Naive thymus-derived CD4-positive, alpha-beta T cell (primary cell): ENCODE data around the gene EEF1G. TPM values are rescaled to one million over a fixed set of nuclear protein-coding genes. Genes with fewer than 3 reads are reported as not detected.
"Not testable (repeated sequence)": the region's sequence is repeated elsewhere in the genome, so short reads cannot be mapped to it uniquely, and the experiment has no call there.

Experiments used
- ATAC-seq: fragments of 150-1000 bp; cut with Tn5 transposase; 2 replicates; pipeline ENCODE4 v1.10.0; 2021; ENCODE audit warnings: mild to moderate bottlenecking, moderate library complexity
- CTCF ChIA-PET: fragments of 350-600 bp; sonication (Branson Sonifier 250); formaldehyde crosslinking; loops from one replicate; lab custom pipeline; 2021; ENCODE audit warnings: antibody characterized with exemption; lab: Charles Lee
- POLR2A ChIA-PET: fragments of 350-600 bp; sonication (Branson Sonifier 250); formaldehyde crosslinking; loops from one replicate; lab custom pipeline; 2021; ENCODE audit warnings: antibody characterized with exemption, inconsistent platforms; lab: Charles Lee
- DNase-seq, 9 donors: peaks; one replicate each; pipeline versions ENCODE4 v3.0.0 to v3.0.0-alpha.2; 2020 to 2022; ENCODE audit warnings: mixed read lengths in 1 of 9
- H3K27ac ChIP-seq: one replicate; pipeline ENCODE4 v1.7.0; 2013; ENCODE audit warnings: mild to moderate bottlenecking, low read depth, low read length, moderate library complexity
- H3K27me3 ChIP-seq, 2 donors: one replicate each; pipeline ENCODE4 v1.7.0; 2013; ENCODE audit warnings: low read length in 2 of 2, mild to moderate bottlenecking in 2 of 2, moderate library complexity in 2 of 2; ENCODE audit not compliant: control insufficient read depth in 2 of 2, insufficient read depth in 2 of 2
- H3K36me3 ChIP-seq, 3 experiments: 1 replicate in 2 of 3; 2 replicates in 1 of 3; pipeline ENCODE4 v1.7.0; 2013; ENCODE audit warnings: low read length in 3 of 3, mild to moderate bottlenecking in 3 of 3, moderate library complexity in 1 of 3; ENCODE audit not compliant: insufficient read depth in 3 of 3, control insufficient read depth in 2 of 3
- H3K4me1 ChIP-seq, 2 donors: one replicate each; pipeline ENCODE4 v1.7.0; 2013; ENCODE audit warnings: low read length in 2 of 2, mild to moderate bottlenecking in 2 of 2, moderate library complexity in 1 of 2; ENCODE audit not compliant: control insufficient read depth in 2 of 2, insufficient read depth in 2 of 2
- H3K4me3 ChIP-seq: 2 replicates; pipeline ENCODE4 v1.7.0; 2013; ENCODE audit warnings: mild to moderate bottlenecking, low read length
- H3K9me3 ChIP-seq, 3 experiments: 1 replicate in 2 of 3; 2 replicates in 1 of 3; pipeline ENCODE4 v1.7.0; 2013; ENCODE audit warnings: low read length in 3 of 3; ENCODE audit not compliant: control insufficient read depth in 2 of 3
- H3K27ac Mint-ChIP-seq, 9 donors: one replicate each; pipeline ENCODE4 v1.8.0; 2020 to 2022; ENCODE audit warnings: mixed read lengths in 9 of 9, mild to moderate bottlenecking in 8 of 9, moderate library complexity in 5 of 9, inconsistent platforms in 2 of 9
- H3K27me3 Mint-ChIP-seq, 5 donors: one replicate each; pipeline ENCODE4 v1.8.0; 2021 to 2022; ENCODE audit warnings: mixed read lengths in 5 of 5, mild to moderate bottlenecking in 1 of 5
- H3K36me3 Mint-ChIP-seq, 5 donors: one replicate each; pipeline ENCODE4 v1.8.0; 2020 to 2022; ENCODE audit warnings: mixed read lengths in 5 of 5, mild to moderate bottlenecking in 3 of 5, inconsistent platforms in 1 of 5
- H3K4me1 Mint-ChIP-seq, 7 donors: one replicate each; pipeline ENCODE4 v1.8.0; 2020 to 2022; ENCODE audit warnings: mixed read lengths in 7 of 7, mild to moderate bottlenecking in 3 of 7, inconsistent platforms in 1 of 7
- H3K4me3 Mint-ChIP-seq, 10 donors: one replicate each; pipeline ENCODE4 v1.8.0; 2020 to 2022; ENCODE audit warnings: mild to moderate bottlenecking in 10 of 10, mixed read lengths in 10 of 10, moderate library complexity in 6 of 10, inconsistent platforms in 2 of 10
- H3K9me3 Mint-ChIP-seq, 11 donors: one replicate each; pipeline ENCODE4 v1.8.0; 2020 to 2022; ENCODE audit warnings: mixed read lengths in 11 of 11, mild to moderate bottlenecking in 4 of 11, inconsistent platforms in 1 of 11, moderate library complexity in 1 of 11
- intact Hi-C, 2 donors: fragments of 100-400 bp; cut with micrococcal nuclease; formaldehyde crosslinking; loops; one replicate each; pipeline ENCODE4 v1.15.1; 2023
- polyA plus RNA-seq, 2 donors: library from polyadenylated mRNA; unstranded; fragments of 300-500 nt; fragmentation: Illumina TruSeq; gene quantifications; one replicate each; pipeline ENCODE4 v1.2.3, GENCODE V29; 2021
- total RNA-seq, 6 experiments: library from RNA in 5 of 6; stranded (reverse) in 5 of 6; gene quantifications; 1 replicate in 5 of 6; 2 replicates in 1 of 6; pipeline ENCODE4 v1.2.3 and lab custom pipeline; 2021 to 2026

The EEF1G gene
- total and polyA plus RNA-seq, 7 experiments from 2014 or later, result 1,186 to 2,550 (median 2,338) TPM

- peak overlapping the region in 7 of 9 donors; percentile 28 to 81 (median 56) for H3K27ac Mint-ChIP-seq
- no peaks in the 10 kb centered on the region for H3K9me3 ChIP-seq
- peaks cover under 1 to 4% of the 10 kb centered on the region in 2 donors for H3K4me1 ChIP-seq
- POLR2A ChIA-PET, result interaction anchor here (0.9 to 1.0 kb wide), 2 partner anchors 16 to 24 kb away, joined by 3 to 5 read pairs; partner anchors contain the start of gene TUT1
- H3K4me1 Mint-ChIP-seq, result peaks cover 20 to 51% (median 45%) of the 10 kb centered on the region in 7 donors
- intact Hi-C loops, result no loop called here
- peaks cover 15 to 49% (median 33%) of the 10 kb centered on the region in 5 donors for H3K36me3 Mint-ChIP-seq
- no peak for DNase-seq
- CTCF ChIA-PET, result interaction anchor here (0.5 to 2.0 kb wide), 4 partner anchors 8 to 174 kb away, joined by 3 to 14 read pairs (median 4); no protein-coding TSS in a partner anchor
- no peak overlapping the region for H3K4me3 Mint-ChIP-seq
- no peaks in the 10 kb centered on the region for H3K9me3 Mint-ChIP-seq
- no peak overlapping the region for H3K27ac ChIP-seq
- no peaks in the 10 kb centered on the region for H3K27me3 ChIP-seq
- ATAC-seq, result peak; percentile 41
- H3K4me3 ChIP-seq, result no peak overlapping the region
- H3K27me3 Mint-ChIP-seq, result no peaks in the 10 kb centered on the region
- H3K36me3 ChIP-seq, result peaks cover 11 to 89% (median 18%) of the 10 kb centered on the region in 3 experiments
These were observed 6.6 kb downstream of the EEF1G start for GRCh38 chr11:62567018-62567633.

GRCh38 chr11:62566247-62566646 lies 7.4 kb downstream of the EEF1G start:
- peaks cover 8 to 48% (median 31%) of the 10 kb centered on the region in 5 donors for H3K36me3 Mint-ChIP-seq
- POLR2A ChIA-PET, result interaction anchor here (0.9 to 1.5 kb wide), 3 partner anchors 8 to 275 kb away, joined by 3 to 5 read pairs (median 3); partner anchors contain the start of gene EEF1G

GRCh38 chr11:62565100-62565802 lies 8.4 kb downstream of the EEF1G start:
- Mint-ChIP-seq H3K27ac (peak overlapping the region in 5 of 9 donors; percentile 4 to 70 (median 28)), H3K27me3 (no peaks in the 10 kb centered on the region), H3K4me1 (peaks cover 16 to 51% (median 40%) of the 10 kb centered on the region in 7 donors), H3K36me3 (peaks cover 3 to 40% (median 25%) of the 10 kb centered on the region in 5 donors), H3K9me3 (no peaks in the 10 kb centered on the region), H3K4me3 (no peak overlapping the region)
- ATAC-seq, result no peak
- intact Hi-C loops, result no loop called here
- no peak for DNase-seq
- Histone ChIP-seq H3K27me3 (no peaks in the 10 kb centered on the region), H3K9me3 (no peaks in the 10 kb centered on the region), H3K4me3 (no peak overlapping the region), H3K36me3 (peaks cover 11 to 74% (median 19%) of the 10 kb centered on the region in 3 experiments), H3K4me1 (peaks cover 0 to under 1% of the 10 kb centered on the region in 2 donors), H3K27ac (no peak overlapping the region)
- CTCF ChIA-PET, result interaction anchor here (0.7 to 1.3 kb wide), 3 partner anchors 8 to 141 kb away, joined by 3 to 7 read pairs (median 4); no protein-coding TSS in a partner anchor
- POLR2A ChIA-PET, result interaction anchor here (0.6 to 1.5 kb wide), 4 partner anchors 9 to 1862 kb away, joined by 3 to 7 read pairs (median 4); partner anchors contain the start of genes EEF1G and TUT1

More at GRCh38 chr11:62566247-62566646, 7.4 kb downstream of the EEF1G start:
- Mint-ChIP-seq H3K4me3 (no peak overlapping the region), H3K9me3 (no peaks in the 10 kb centered on the region), H3K27me3 (no peaks in the 10 kb centered on the region), H3K27ac (peak overlapping the region in 4 of 9 donors; percentile 1 to 67 (median 30)), H3K4me1 (peaks cover 15 to 48% (median 43%) of the 10 kb centered on the region in 7 donors)
- no peak for DNase-seq
- no peak overlapping the region for H3K27ac ChIP-seq
- H3K4me1 ChIP-seq, result peaks cover 0 to 3% of the 10 kb centered on the region in 2 donors
- no peak for ATAC-seq
- no peaks in the 10 kb centered on the region for H3K9me3 ChIP-seq
- no peak overlapping the region for H3K4me3 ChIP-seq
- H3K36me3 ChIP-seq, result peaks cover 11 to 84% (median 18%) of the 10 kb centered on the region in 3 experiments
- H3K27me3 ChIP-seq, result no peaks in the 10 kb centered on the region
- intact Hi-C loops, result no loop called here
- CTCF ChIA-PET, result interaction anchor here (0.7 kb wide), 2 partner anchors 14 to 142 kb away, joined by 3 to 4 read pairs; no protein-coding TSS in a partner anchor

GRCh38 chr11:62561677-62562230 lies 11.9 kb downstream of the EEF1G start:
- H3K36me3 Mint-ChIP-seq, result peaks cover 9 to 41% (median 30%) of the 10 kb centered on the region in 5 donors
- peak overlapping the region in 7 of 9 donors; percentile 34 to 75 (median 69) for H3K27ac Mint-ChIP-seq
- CTCF ChIA-PET, result interaction anchor here (0.6 to 5.8 kb wide), 10 partner anchors 8 to 180 kb away, joined by 3 to 125 read pairs (median 10); partner anchors contain the start of gene AHNAK
- POLR2A ChIA-PET, result interaction anchor here (1.4 to 5.2 kb wide), 3 partner anchors 10 to 137 kb away, joined by 6 to 57 read pairs (median 7); partner anchors contain the start of gene AHNAK
- DNase-seq, H3K9me3 Mint-ChIP-seq, H3K27ac ChIP-seq, H3K9me3 ChIP-seq, H3K4me3 ChIP-seq, ATAC-seq, H3K27me3 Mint-ChIP-seq, intact Hi-C loops, H3K27me3 ChIP-seq, H3K4me3 Mint-ChIP-seq: not testable (repeated sequence)
- peaks cover 21 to 56% (median 44%) of the 10 kb centered on the region in 7 donors for H3K4me1 Mint-ChIP-seq
- H3K36me3 ChIP-seq, result peaks cover 12 to 62% (median 20%) of the 10 kb centered on the region in 3 experiments
- peaks cover 15 to 35% of the 10 kb centered on the region in 2 donors for H3K4me1 ChIP-seq

- Histone ChIP-seq H3K9me3 (no peaks in the 10 kb centered on the region), H3K4me3 (no peak overlapping the region), H3K36me3 (peaks cover 7 to 51% (median 10%) of the 10 kb centered on the region in 3 experiments), H3K27me3 (no peaks in the 10 kb centered on the region), H3K4me1 (peaks cover 26 to 45% of the 10 kb centered on the region in 2 donors), H3K27ac (peak overlapping the region; percentile 3)
- CTCF ChIA-PET, result interaction anchor here (0.7 to 5.8 kb wide), 16 partner anchors 8 to 216 kb away, joined by 3 to 125 read pairs (median 7); partner anchors contain the start of genes AHNAK and EEF1G
- POLR2A ChIA-PET, result interaction anchor here (0.6 to 10.5 kb wide), 7 partner anchors 9 to 153 kb away, joined by 3 to 92 read pairs (median 6); partner anchors contain the start of genes AHNAK, EEF1G and TUT1
- Mint-ChIP-seq H3K36me3 (peaks cover 9 to 32% (median 20%) of the 10 kb centered on the region in 5 donors), H3K4me3 (no peak overlapping the region), H3K9me3 (no peaks in the 10 kb centered on the region), H3K27me3 (no peaks in the 10 kb centered on the region), H3K27ac (peak overlapping the region; percentile 7 to 98 (median 84)), H3K4me1 (peaks cover 26 to 59% (median 47%) of the 10 kb centered on the region in 7 donors)
- ATAC-seq, result peak; percentile 58
- DNase-seq, result peak; percentile 50 to 81 (median 69)
- intact Hi-C loops, result loop anchor here (1.0 kb wide), 5 partner anchors 18 to 180 kb away; no protein-coding TSS in a partner anchor
These were observed 13.1 kb downstream of the EEF1G start for GRCh38 chr11:62560566-62561103.
